GM23338 (cell line): ENCODE data around the gene PML. TPM values are rescaled to one million over a fixed set of nuclear protein-coding genes. Genes with fewer than 3 reads are reported as not detected.

Source experiments
- ATAC-seq: fragments of 200-7000 bp; cut with Tn5 transposase; 3 replicates; pipeline ENCODE4 v1.9.1; 2020
- DNase-seq: peaks from one replicate; pipeline ENCODE4 v3.0.0-alpha.2; 2015; ENCODE audit warnings: low spot score
- H2AFZ ChIP-seq: fragments of 200-600 bp; sonication (generic); 2 replicates; pipeline ENCODE4 v1.8.0; 2016; ENCODE audit warnings: antibody characterized with exemption, mild to moderate bottlenecking, moderate library complexity
- H3F3A ChIP-seq: fragments of 200-600 bp; sonication (generic); replicated peaks from 2 replicates; pipeline ENCODE4 v1.8.0; 2017; ENCODE audit warnings: antibody characterized with exemption, mixed run types, low read depth
- H3K27ac ChIP-seq: fragments of 200-600 bp; sonication (generic); 2 replicates; pipeline ENCODE4 v1.6.1; 2016; ENCODE audit warnings: low read depth
- H3K27me3 ChIP-seq: fragments of 200-600 bp; sonication (generic); 2 replicates; pipeline ENCODE4 v1.8.0; 2016; ENCODE audit warnings: mild to moderate bottlenecking, mixed run types, moderate library complexity; ENCODE audit not compliant: insufficient read depth
- H3K36me3 ChIP-seq: fragments of 200-600 bp; sonication (generic); 2 replicates; pipeline ENCODE4 v1.8.0; 2016; ENCODE audit warnings: mild to moderate bottlenecking; ENCODE audit not compliant: insufficient read depth
- H3K4me1 ChIP-seq: fragments of 200-600 bp; sonication (generic); 2 replicates; pipeline ENCODE4 v1.8.0; 2016; ENCODE audit warnings: mild to moderate bottlenecking, moderate library complexity; ENCODE audit not compliant: insufficient read depth
- H3K4me2 ChIP-seq: fragments of 200-600 bp; sonication (generic); 2 replicates; pipeline ENCODE4 v1.7.1; 2017; ENCODE audit warnings: mixed run types
- H3K4me3 ChIP-seq: fragments of 200-600 bp; sonication (generic); 2 replicates; pipeline ENCODE4 v1.6.1; 2016; ENCODE audit warnings: mixed run types
- H3K79me2 ChIP-seq: fragments of 200-600 bp; sonication (generic); replicated peaks from 2 replicates; pipeline ENCODE4 v1.8.0; 2017; ENCODE audit warnings: mild to moderate bottlenecking; ENCODE audit not compliant: insufficient read depth
- H3K9me2 ChIP-seq: fragments of 200-600 bp; sonication (generic); 2 replicates; pipeline ENCODE4 v1.8.0; 2017; ENCODE audit not compliant: insufficient read depth
- H4K20me1 ChIP-seq: fragments of 200-600 bp; sonication (generic); replicated peaks from 2 replicates; pipeline ENCODE4 v1.8.0; 2017; ENCODE audit warnings: mild to moderate bottlenecking; ENCODE audit not compliant: insufficient read depth
- H3K27ac Mint-ChIP-seq: 2 replicates; pipeline ENCODE4 v1.8.0; 2020; ENCODE audit warnings: inconsistent platforms, mild to moderate bottlenecking, moderate library complexity, mixed read lengths
- H3K27me3 Mint-ChIP-seq: 3 replicates; pipeline ENCODE4 v1.8.0; 2022; ENCODE audit warnings: low read depth, mild to moderate bottlenecking, moderate library complexity, mixed read lengths, inconsistent platforms; ENCODE audit not compliant: insufficient read depth, poor library complexity
- H3K36me3 Mint-ChIP-seq: 3 replicates; pipeline ENCODE4 v1.8.0; 2021; ENCODE audit warnings: low read depth, mild to moderate bottlenecking, inconsistent platforms, moderate library complexity, mixed read lengths
- H3K4me1 Mint-ChIP-seq: 3 replicates; pipeline ENCODE4 v1.8.0; 2020; ENCODE audit warnings: mild to moderate bottlenecking, inconsistent platforms, mixed read lengths
- H3K4me3 Mint-ChIP-seq: 3 replicates; pipeline ENCODE4 v1.8.0; 2021; ENCODE audit warnings: moderate library complexity, mild to moderate bottlenecking, inconsistent platforms, mixed read lengths
- H3K9me3 Mint-ChIP-seq: 3 replicates; pipeline ENCODE4 v1.8.0; 2020; ENCODE audit warnings: moderate library complexity, mild to moderate bottlenecking, inconsistent platforms, mixed read lengths
- CREB1 ChIP-seq: fragments of 250-450 bp; sonication (Bioruptor Pico); IDR thresholded peaks from 2 replicates; pipeline ENCODE4 v1.5.0; 2020; ENCODE audit warnings: low read depth, mild to moderate bottlenecking, moderate library complexity
- EZH2 ChIP-seq: fragments of 200-600 bp; sonication (generic); IDR thresholded peaks from one replicate; pipeline ENCODE4 v1.8.0; 2017; ENCODE audit warnings: antibody characterized with exemption, mild to moderate bottlenecking, low read depth; ENCODE audit not compliant: unreplicated experiment
- EZH2phosphoT487 ChIP-seq: fragments of 200-600 bp; sonication (generic); IDR thresholded peaks from one replicate; pipeline ENCODE4 v1.8.1; 2018; ENCODE audit warnings: antibody characterized with exemption; ENCODE audit not compliant: unreplicated experiment
- JUNB ChIP-seq: IDR thresholded peaks from one replicate; pipeline ENCODE4 v1.6.1; 2016; ENCODE audit warnings: antibody characterized with exemption; ENCODE audit not compliant: unreplicated experiment
- NANOG ChIP-seq: IDR thresholded peaks from 2 replicates; pipeline ENCODE4 v1.6.1; 2016; ENCODE audit warnings: antibody characterized with exemption, borderline replicate concordance
- POLR2AphosphoS5 ChIP-seq: IDR thresholded peaks from 2 replicates; pipeline ENCODE4 v1.6.1; 2016; ENCODE audit warnings: antibody characterized with exemption, low read depth
- STAT1 ChIP-seq: IDR thresholded peaks from one replicate; pipeline ENCODE4 v1.6.1; 2016; ENCODE audit warnings: antibody characterized with exemption; ENCODE audit not compliant: unreplicated experiment
- ZNF114 ChIP-seq: fragments of 250-450 bp; sonication (Bioruptor Pico); IDR thresholded peaks from 2 replicates; pipeline ENCODE4 v1.5.0; 2020; ENCODE audit warnings: mild to moderate bottlenecking, moderate library complexity
- ZNF331 ChIP-seq: fragments of 250-450 bp; sonication (Bioruptor Pico); IDR thresholded peaks from 2 replicates; pipeline ENCODE4 v1.5.0; 2020; ENCODE audit warnings: low read depth, mild to moderate bottlenecking, moderate library complexity
- polyA plus RNA-seq: library from polyadenylated mRNA; unstranded; fragments of >200 nt; fragmentation: Nextera tagmentation; extraction: Ambion mirVana; gene quantifications from 2 replicates; pipeline ENCODE4 v1.2.1, GENCODE V29; 2016
- total RNA-seq: library from RNA; depleted of rRNA; stranded (reverse); fragments of >200 nt; shearing (Covaris generic); gene quantifications from 2 replicates; pipeline ENCODE4 v1.2.3, GENCODE V29; 2014
- TF ChIP-seq, protein P1 (sequence below): IDR thresholded peaks from 2 replicates; pipeline ENCODE4 v1.6.1; 2016; ENCODE audit warnings: antibody characterized with exemption
- TF ChIP-seq, protein P2 (sequence below): fragments of 250-450 bp; sonication (Bioruptor Pico); IDR thresholded peaks from 2 replicates; pipeline ENCODE4 v1.5.0; 2020; ENCODE audit warnings: mild to moderate bottlenecking, moderate library complexity
- TF ChIP-seq, protein P3 (sequence below): IDR thresholded peaks from one replicate; pipeline ENCODE4 v1.6.1; 2018; ENCODE audit warnings: antibody characterized with exemption; ENCODE audit not compliant: unreplicated experiment
- TF ChIP-seq, protein P4 (sequence below), 2 experiments: fragments of 200-600 bp in 1 of 2; sonication (generic) in 1 of 2; conservative IDR thresholded peaks; 2 replicates each; pipeline versions ENCODE4 v1.5.1 to v1.6.1; 2016 to 2017; ENCODE audit warnings: antibody characterized with exemption in 2 of 2, low read depth in 2 of 2, mild to moderate bottlenecking in 2 of 2, moderate library complexity in 1 of 2

Gene PML
- total and polyA plus RNA-seq, 2 experiments from 2014 or later: 19.0 to 73.1 TPM

DNA sequence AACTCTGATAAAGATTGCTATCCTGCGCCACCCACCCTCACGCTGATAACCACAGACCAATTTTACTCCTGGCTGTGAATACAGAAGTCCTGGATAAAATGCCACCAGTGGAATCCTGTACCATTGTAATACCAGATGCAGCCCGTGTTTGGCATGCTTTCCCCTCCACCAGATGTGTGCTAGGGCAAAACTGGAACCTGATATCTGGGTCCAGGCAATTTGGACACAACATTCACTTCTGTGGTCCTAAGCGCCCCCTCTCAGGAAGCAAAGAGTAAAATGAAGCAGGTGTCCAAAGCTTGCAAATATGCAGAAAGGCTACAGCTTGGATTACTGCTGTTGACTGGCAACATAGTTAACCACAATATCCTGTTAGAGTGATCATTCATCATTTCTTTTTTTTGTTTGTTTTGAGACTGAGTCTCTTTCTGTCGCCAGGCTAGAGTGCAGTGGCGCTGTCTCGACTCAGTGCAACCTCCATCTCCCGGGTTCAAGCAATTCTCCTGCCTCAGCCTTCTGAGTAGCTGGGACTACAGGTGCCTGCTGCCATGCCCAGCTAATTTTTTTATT is 35.4 kb upstream of the PML start:
- Histone ChIP-seq H3F3A (no peaks in the 10 kb centered on the region), H3K27me3 (no peaks in the 10 kb centered on the region), H3K9me2 (no peaks in the 10 kb centered on the region), H3K36me3 (no peaks in the 10 kb centered on the region), H3K4me3 (no peak overlapping the region), H2AFZ (no peak overlapping the region), H3K4me2 (no peak overlapping the region), H3K79me2 (no peaks in the 10 kb centered on the region), H3K4me1 (no peaks in the 10 kb centered on the region), H3K27ac (no peak overlapping the region), H4K20me1 (no peaks in the 10 kb centered on the region)
- DNase-seq (no peak), ATAC-seq (no peak)
- Mint-ChIP-seq H3K4me3 (no peak overlapping the region), H3K36me3 (no peaks in the 10 kb centered on the region), H3K9me3 (no peaks in the 10 kb centered on the region), H3K27ac (no peak overlapping the region), H3K4me1 (peaks cover 1% of the 10 kb centered on the region; the same call in 2 of the 3 replicates), H3K27me3 (peaks cover 5% of the 10 kb centered on the region)
- TF ChIP-seq EZH2 (no peak), ZNF114 (CRISPR knock-in tag) (no peak), CREB1 (CRISPR knock-in tag) (no peak), ZNF331 (no peak), STAT1 (no peak), POLR2AphosphoS5 (no peak), JUNB (no peak), EZH2phosphoT487 (no peak), NANOG (no peak)
- TF ChIP-seq, protein P1, sequence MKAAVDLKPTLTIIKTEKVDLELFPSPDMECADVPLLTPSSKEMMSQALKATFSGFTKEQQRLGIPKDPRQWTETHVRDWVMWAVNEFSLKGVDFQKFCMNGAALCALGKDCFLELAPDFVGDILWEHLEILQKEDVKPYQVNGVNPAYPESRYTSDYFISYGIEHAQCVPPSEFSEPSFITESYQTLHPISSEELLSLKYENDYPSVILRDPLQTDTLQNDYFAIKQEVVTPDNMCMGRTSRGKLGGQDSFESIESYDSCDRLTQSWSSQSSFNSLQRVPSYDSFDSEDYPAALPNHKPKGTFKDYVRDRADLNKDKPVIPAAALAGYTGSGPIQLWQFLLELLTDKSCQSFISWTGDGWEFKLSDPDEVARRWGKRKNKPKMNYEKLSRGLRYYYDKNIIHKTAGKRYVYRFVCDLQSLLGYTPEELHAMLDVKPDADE: no peak
- TF ChIP-seq, protein P2, sequence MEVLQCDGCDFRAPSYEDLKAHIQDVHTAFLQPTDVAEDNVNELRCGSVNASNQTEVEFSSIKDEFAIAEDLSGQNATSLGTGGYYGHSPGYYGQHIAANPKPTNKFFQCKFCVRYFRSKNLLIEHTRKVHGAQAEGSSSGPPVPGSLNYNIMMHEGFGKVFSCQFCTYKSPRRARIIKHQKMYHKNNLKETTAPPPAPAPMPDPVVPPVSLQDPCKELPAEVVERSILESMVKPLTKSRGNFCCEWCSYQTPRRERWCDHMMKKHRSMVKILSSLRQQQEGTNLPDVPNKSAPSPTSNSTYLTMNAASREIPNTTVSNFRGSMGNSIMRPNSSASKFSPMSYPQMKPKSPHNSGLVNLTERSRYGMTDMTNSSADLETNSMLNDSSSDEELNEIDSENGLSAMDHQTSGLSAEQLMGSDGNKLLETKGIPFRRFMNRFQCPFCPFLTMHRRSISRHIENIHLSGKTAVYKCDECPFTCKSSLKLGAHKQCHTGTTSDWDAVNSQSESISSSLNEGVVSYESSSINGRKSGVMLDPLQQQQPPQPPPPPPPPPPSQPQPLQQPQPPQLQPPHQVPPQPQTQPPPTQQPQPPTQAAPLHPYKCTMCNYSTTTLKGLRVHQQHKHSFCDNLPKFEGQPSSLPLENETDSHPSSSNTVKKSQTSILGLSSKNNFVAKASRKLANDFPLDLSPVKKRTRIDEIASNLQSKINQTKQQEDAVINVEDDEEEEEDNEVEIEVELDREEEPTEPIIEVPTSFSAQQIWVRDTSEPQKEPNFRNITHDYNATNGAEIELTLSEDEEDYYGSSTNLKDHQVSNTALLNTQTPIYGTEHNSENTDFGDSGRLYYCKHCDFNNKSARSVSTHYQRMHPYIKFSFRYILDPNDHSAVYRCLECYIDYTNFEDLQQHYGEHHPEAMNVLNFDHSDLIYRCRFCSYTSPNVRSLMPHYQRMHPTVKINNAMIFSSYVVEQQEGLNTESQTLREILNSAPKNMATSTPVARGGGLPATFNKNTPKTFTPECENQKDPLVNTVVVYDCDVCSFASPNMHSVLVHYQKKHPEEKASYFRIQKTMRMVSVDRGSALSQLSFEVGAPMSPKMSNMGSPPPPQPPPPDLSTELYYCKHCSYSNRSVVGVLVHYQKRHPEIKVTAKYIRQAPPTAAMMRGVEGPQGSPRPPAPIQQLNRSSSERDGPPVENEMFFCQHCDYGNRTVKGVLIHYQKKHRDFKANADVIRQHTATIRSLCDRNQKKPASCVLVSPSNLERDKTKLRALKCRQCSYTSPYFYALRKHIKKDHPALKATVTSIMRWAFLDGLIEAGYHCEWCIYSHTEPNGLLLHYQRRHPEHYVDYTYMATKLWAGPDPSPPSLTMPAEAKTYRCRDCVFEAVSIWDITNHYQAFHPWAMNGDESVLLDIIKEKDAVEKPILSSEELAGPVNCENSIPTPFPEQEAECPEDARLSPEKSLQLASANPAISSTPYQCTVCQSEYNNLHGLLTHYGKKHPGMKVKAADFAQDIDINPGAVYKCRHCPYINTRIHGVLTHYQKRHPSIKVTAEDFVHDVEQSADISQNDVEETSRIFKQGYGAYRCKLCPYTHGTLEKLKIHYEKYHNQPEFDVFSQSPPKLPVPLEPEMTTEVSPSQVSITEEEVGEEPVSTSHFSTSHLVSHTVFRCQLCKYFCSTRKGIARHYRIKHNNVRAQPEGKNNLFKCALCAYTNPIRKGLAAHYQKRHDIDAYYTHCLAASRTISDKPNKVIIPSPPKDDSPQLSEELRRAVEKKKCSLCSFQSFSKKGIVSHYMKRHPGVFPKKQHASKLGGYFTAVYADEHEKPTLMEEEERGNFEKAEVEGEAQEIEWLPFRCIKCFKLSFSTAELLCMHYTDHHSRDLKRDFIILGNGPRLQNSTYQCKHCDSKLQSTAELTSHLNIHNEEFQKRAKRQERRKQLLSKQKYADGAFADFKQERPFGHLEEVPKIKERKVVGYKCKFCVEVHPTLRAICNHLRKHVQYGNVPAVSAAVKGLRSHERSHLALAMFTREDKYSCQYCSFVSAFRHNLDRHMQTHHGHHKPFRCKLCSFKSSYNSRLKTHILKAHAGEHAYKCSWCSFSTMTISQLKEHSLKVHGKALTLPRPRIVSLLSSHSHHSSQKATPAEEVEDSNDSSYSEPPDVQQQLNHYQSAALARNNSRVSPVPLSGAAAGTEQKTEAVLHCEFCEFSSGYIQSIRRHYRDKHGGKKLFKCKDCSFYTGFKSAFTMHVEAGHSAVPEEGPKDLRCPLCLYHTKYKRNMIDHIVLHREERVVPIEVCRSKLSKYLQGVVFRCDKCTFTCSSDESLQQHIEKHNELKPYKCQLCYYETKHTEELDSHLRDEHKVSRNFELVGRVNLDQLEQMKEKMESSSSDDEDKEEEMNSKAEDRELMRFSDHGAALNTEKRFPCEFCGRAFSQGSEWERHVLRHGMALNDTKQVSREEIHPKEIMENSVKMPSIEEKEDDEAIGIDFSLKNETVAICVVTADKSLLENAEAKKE (CRISPR knock-in tag): no peak
- TF ChIP-seq, protein P3, sequence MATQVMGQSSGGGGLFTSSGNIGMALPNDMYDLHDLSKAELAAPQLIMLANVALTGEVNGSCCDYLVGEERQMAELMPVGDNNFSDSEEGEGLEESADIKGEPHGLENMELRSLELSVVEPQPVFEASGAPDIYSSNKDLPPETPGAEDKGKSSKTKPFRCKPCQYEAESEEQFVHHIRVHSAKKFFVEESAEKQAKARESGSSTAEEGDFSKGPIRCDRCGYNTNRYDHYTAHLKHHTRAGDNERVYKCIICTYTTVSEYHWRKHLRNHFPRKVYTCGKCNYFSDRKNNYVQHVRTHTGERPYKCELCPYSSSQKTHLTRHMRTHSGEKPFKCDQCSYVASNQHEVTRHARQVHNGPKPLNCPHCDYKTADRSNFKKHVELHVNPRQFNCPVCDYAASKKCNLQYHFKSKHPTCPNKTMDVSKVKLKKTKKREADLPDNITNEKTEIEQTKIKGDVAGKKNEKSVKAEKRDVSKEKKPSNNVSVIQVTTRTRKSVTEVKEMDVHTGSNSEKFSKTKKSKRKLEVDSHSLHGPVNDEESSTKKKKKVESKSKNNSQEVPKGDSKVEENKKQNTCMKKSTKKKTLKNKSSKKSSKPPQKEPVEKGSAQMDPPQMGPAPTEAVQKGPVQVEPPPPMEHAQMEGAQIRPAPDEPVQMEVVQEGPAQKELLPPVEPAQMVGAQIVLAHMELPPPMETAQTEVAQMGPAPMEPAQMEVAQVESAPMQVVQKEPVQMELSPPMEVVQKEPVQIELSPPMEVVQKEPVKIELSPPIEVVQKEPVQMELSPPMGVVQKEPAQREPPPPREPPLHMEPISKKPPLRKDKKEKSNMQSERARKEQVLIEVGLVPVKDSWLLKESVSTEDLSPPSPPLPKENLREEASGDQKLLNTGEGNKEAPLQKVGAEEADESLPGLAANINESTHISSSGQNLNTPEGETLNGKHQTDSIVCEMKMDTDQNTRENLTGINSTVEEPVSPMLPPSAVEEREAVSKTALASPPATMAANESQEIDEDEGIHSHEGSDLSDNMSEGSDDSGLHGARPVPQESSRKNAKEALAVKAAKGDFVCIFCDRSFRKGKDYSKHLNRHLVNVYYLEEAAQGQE: no peak
- TF ChIP-seq, protein P4, sequence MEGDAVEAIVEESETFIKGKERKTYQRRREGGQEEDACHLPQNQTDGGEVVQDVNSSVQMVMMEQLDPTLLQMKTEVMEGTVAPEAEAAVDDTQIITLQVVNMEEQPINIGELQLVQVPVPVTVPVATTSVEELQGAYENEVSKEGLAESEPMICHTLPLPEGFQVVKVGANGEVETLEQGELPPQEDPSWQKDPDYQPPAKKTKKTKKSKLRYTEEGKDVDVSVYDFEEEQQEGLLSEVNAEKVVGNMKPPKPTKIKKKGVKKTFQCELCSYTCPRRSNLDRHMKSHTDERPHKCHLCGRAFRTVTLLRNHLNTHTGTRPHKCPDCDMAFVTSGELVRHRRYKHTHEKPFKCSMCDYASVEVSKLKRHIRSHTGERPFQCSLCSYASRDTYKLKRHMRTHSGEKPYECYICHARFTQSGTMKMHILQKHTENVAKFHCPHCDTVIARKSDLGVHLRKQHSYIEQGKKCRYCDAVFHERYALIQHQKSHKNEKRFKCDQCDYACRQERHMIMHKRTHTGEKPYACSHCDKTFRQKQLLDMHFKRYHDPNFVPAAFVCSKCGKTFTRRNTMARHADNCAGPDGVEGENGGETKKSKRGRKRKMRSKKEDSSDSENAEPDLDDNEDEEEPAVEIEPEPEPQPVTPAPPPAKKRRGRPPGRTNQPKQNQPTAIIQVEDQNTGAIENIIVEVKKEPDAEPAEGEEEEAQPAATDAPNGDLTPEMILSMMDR (conservative IDR thresholded peaks at IDR 0.05; ENCODE audit: low read depth in 2 of 2): no peak
